Gastrocnemius medialis (tissue), 4 donors: Measurements from ENCODE around the gene DDX1.

Source experiments
- POLR2A ChIP-seq, 2 donors: fragments of 450-650 bp; IDR thresholded peaks; one replicate each; pipeline ENCODE4 v1.6.1; 2017; ENCODE audit warnings: antibody characterized with exemption in 2 of 2, mild to moderate bottlenecking in 2 of 2, moderate library complexity in 2 of 2
- TF ChIP-seq, protein P1 (sequence below), 5 experiments: fragments of 450-650 bp in 3 of 5; fragments of 200-600 bp in 2 of 5; sonication (generic) in 2 of 5; IDR thresholded peaks in 4 of 5; conservative IDR thresholded peaks in 1 of 5; 1 replicate in 4 of 5; 2 replicates in 1 of 5; pipeline ENCODE4 v1.5.1; 2016 to 2019; ENCODE audit warnings: antibody characterized with exemption in 5 of 5, mild to moderate bottlenecking in 3 of 5, moderate library complexity in 3 of 5

- no peak for TF ChIP-seq POLR2A (IDR thresholded peaks at IDR 0.05)
- TF ChIP-seq, protein P1, sequence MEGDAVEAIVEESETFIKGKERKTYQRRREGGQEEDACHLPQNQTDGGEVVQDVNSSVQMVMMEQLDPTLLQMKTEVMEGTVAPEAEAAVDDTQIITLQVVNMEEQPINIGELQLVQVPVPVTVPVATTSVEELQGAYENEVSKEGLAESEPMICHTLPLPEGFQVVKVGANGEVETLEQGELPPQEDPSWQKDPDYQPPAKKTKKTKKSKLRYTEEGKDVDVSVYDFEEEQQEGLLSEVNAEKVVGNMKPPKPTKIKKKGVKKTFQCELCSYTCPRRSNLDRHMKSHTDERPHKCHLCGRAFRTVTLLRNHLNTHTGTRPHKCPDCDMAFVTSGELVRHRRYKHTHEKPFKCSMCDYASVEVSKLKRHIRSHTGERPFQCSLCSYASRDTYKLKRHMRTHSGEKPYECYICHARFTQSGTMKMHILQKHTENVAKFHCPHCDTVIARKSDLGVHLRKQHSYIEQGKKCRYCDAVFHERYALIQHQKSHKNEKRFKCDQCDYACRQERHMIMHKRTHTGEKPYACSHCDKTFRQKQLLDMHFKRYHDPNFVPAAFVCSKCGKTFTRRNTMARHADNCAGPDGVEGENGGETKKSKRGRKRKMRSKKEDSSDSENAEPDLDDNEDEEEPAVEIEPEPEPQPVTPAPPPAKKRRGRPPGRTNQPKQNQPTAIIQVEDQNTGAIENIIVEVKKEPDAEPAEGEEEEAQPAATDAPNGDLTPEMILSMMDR (IDR thresholded peaks at IDR 0.05 in 4 of 5, conservative IDR thresholded peaks at IDR 0.05 in 1 of 5) = no peak
These were observed 40.2 kb downstream of the DDX1 start for GRCh38 chr2:15631883-15632282.
